Fibroblast of skin of left biceps (primary cell): Measurements from ENCODE around the gene NUTM2D.
"Not testable (repeated sequence)": the region's sequence is repeated elsewhere in the genome, so short reads cannot be mapped to it uniquely, and the experiment has no call there.

Source experiments
- DNase-seq, 2 experiments: peaks; one replicate each; pipeline ENCODE4 v3.0.0-alpha.2; 2013; ENCODE audit warnings: low read depth in 2 of 2

Gene NUTM2D

GRCh38 chr10:87369514-87370112 is 12.1 kb downstream of the NUTM2D start:
- not testable (repeated sequence) for DNase-seq

- not testable (repeated sequence) for DNase-seq
These were observed 16.5 kb downstream of the NUTM2D start for GRCh38 chr10:87374091-87374490.

- not testable (repeated sequence) for DNase-seq
These were observed 21.6 kb downstream of the NUTM2D start for GRCh38 chr10:87379115-87379514.

GRCh38 chr10:87383149-87383857 is 25.8 kb downstream of the NUTM2D start:
- not testable (repeated sequence) for DNase-seq

- DNase-seq = not testable (repeated sequence)
These were observed 26.7 kb downstream of the NUTM2D start for GRCh38 chr10:87384283-87384682.

GRCh38 chr10:87385762-87386360 is 28.3 kb downstream of the NUTM2D start:
- not testable (repeated sequence) for DNase-seq

GRCh38 chr10:87391360-87391759 is 33.8 kb downstream of the NUTM2D start:
- not testable (repeated sequence) for DNase-seq

- DNase-seq = not testable (repeated sequence)
These were observed 38.7 kb downstream of the NUTM2D start for GRCh38 chr10:87396206-87396605.

- not testable (repeated sequence) for DNase-seq
These were observed 40.9 kb downstream of the NUTM2D start for GRCh38 chr10:87398436-87398835.

GRCh38 chr10:87407516-87408467 is 50.2 kb downstream of the NUTM2D start:
- not testable (repeated sequence) for DNase-seq

- not testable (repeated sequence) for DNase-seq
These were observed 56.4 kb downstream of the NUTM2D start for GRCh38 chr10:87413921-87414320.
